SU-DHL-6 (cell line): ENCODE data around the gene CD33.

ENCODE experiments used
- H2AFZ ChIP-seq: fragments of 200-600 bp; sonication (generic); 2 replicates; pipeline ENCODE4 v1.6.1; 2014; ENCODE audit warnings: low read depth, mild to moderate bottlenecking, moderate library complexity, mixed read lengths, antibody characterized with exemption, low read length; ENCODE audit not compliant: severe bottlenecking
- H3F3A ChIP-seq: fragments of 200-600 bp; shearing (Covaris generic); 2 replicates; pipeline ENCODE4 v1.6.0; 2016; ENCODE audit warnings: antibody characterized with exemption, mild to moderate bottlenecking; ENCODE audit not compliant: insufficient read depth
- H3K27ac ChIP-seq: fragments of 200-600 bp; sonication (generic); 2 replicates; pipeline ENCODE4 v1.5.1; 2016; ENCODE audit warnings: low read depth, mild to moderate bottlenecking, low read length, moderate library complexity, mixed read lengths
- H3K27me3 ChIP-seq: fragments of 200-600 bp; sonication (generic), shearing (Covaris generic); 2 replicates; pipeline ENCODE4 v1.6.0; 2014; ENCODE audit warnings: mild to moderate bottlenecking, low read length
- H3K36me3 ChIP-seq: fragments of 200-600 bp; sonication (generic); 2 replicates; pipeline ENCODE4 v1.6.1; 2014; ENCODE audit warnings: mild to moderate bottlenecking, low read length, mixed read lengths
- H3K4me2 ChIP-seq: fragments of 300-600, 200-600 bp; shearing (Covaris generic), sonication (generic); 2 replicates; pipeline ENCODE4 v1.6.0; 2014; ENCODE audit warnings: low read length, low read depth, mild to moderate bottlenecking; ENCODE audit not compliant: poor library complexity, severe bottlenecking
- H3K4me3 ChIP-seq: fragments of 200-600 bp; sonication (generic); 2 replicates; pipeline ENCODE4 v1.5.1; 2014; ENCODE audit warnings: antibody characterized with exemption, low read length, mild to moderate bottlenecking, mixed read lengths; ENCODE audit not compliant: insufficient read depth, poor library complexity, severe bottlenecking
- H3K79me2 ChIP-seq: fragments of 200-600 bp; sonication (generic); 2 replicates; pipeline ENCODE4 v1.6.1; 2014; ENCODE audit warnings: mild to moderate bottlenecking, low read length, moderate library complexity; ENCODE audit not compliant: insufficient read depth
- H3K9ac ChIP-seq: fragments of 200-600 bp; sonication (generic); 2 replicates; pipeline ENCODE4 v1.7.0; 2014; ENCODE audit warnings: mild to moderate bottlenecking, low read length
- H3K9me2 ChIP-seq: fragments of 200-600 bp; sonication (generic); replicated peaks from 2 replicates; pipeline ENCODE4 v1.6.1; 2014; ENCODE audit warnings: low read length; ENCODE audit not compliant: insufficient read depth
- H3K9me3 ChIP-seq: fragments of 200-600 bp; sonication (generic); 2 replicates; pipeline ENCODE4 v1.6.1; 2014; ENCODE audit warnings: low read length, mixed read lengths; ENCODE audit not compliant: insufficient read depth
- H4K20me1 ChIP-seq: fragments of 200-600 bp; sonication (generic); 2 replicates; pipeline ENCODE4 v1.6.1; 2014; ENCODE audit warnings: low read depth, mild to moderate bottlenecking, antibody characterized with exemption, low read length, moderate library complexity, mixed read lengths
- CTCF ChIP-seq: fragments of 200-600 bp; sonication (generic); IDR thresholded peaks from one replicate; pipeline ENCODE4 v1.5.1; 2017; ENCODE audit warnings: antibody characterized with exemption, mild to moderate bottlenecking, low read length, moderate library complexity; ENCODE audit not compliant: insufficient read depth, poor library complexity, severe bottlenecking
- EZH2phosphoT487 ChIP-seq: fragments of 200-600 bp; sonication (generic), shearing (Covaris generic); conservative IDR thresholded peaks from 2 replicates; pipeline ENCODE4 v1.6.1; 2018; ENCODE audit warnings: mild to moderate bottlenecking, antibody characterized with exemption, low read length, moderate library complexity, mixed read lengths

The CD33 gene

GRCh38 chr19:51186323-51186722, 38.6 kb upstream of the CD33 start:
- no peak overlapping the region for H3K4me2 ChIP-seq
- H2AFZ ChIP-seq = no peak overlapping the region
- H4K20me1 ChIP-seq = no peaks in the 10 kb centered on the region
- TF ChIP-seq EZH2phosphoT487 (no peak), CTCF (no peak)
- no peaks in the 10 kb centered on the region for H3K9me2 ChIP-seq
- no peak overlapping the region for H3K4me3 ChIP-seq
- no peak overlapping the region for H3K27ac ChIP-seq
- no peaks in the 10 kb centered on the region for H3K27me3 ChIP-seq
- H3K9me3 ChIP-seq = no peaks in the 10 kb centered on the region
- H3K9ac ChIP-seq = no peak overlapping the region
- no peaks in the 10 kb centered on the region for H3F3A ChIP-seq
- no peaks in the 10 kb centered on the region for H3K36me3 ChIP-seq
- no peaks in the 10 kb centered on the region for H3K79me2 ChIP-seq

- no peaks in the 10 kb centered on the region for H3K79me2 ChIP-seq
- H3K27ac ChIP-seq = no peak overlapping the region
- no peak overlapping the region for H3K9ac ChIP-seq
- H3K4me2 ChIP-seq = no peak overlapping the region
- no peaks in the 10 kb centered on the region for H4K20me1 ChIP-seq
- H3F3A ChIP-seq = no peaks in the 10 kb centered on the region
- TF ChIP-seq EZH2phosphoT487 (no peak), CTCF (no peak)
- H3K9me3 ChIP-seq = no peaks in the 10 kb centered on the region
- no peaks in the 10 kb centered on the region for H3K9me2 ChIP-seq
- H2AFZ ChIP-seq = no peak overlapping the region
- no peaks in the 10 kb centered on the region for H3K27me3 ChIP-seq
- H3K36me3 ChIP-seq = no peaks in the 10 kb centered on the region
- no peak overlapping the region for H3K4me3 ChIP-seq
Measured at GRCh38 chr19:51187395-51188226, 37.3 kb upstream of the CD33 start.

- no peaks in the 10 kb centered on the region for H3K36me3 ChIP-seq
- no peak overlapping the region for H3K9ac ChIP-seq
- H3K79me2 ChIP-seq = no peaks in the 10 kb centered on the region
- H3K27me3 ChIP-seq = no peaks in the 10 kb centered on the region
- TF ChIP-seq EZH2phosphoT487 (no peak), CTCF (no peak)
- H3K27ac ChIP-seq = no peak overlapping the region
- H3K9me3 ChIP-seq = no peaks in the 10 kb centered on the region
- no peak overlapping the region for H2AFZ ChIP-seq
- H3F3A ChIP-seq = no peaks in the 10 kb centered on the region
- no peak overlapping the region for H3K4me2 ChIP-seq
- no peaks in the 10 kb centered on the region for H4K20me1 ChIP-seq
- H3K4me3 ChIP-seq = no peak overlapping the region
- no peaks in the 10 kb centered on the region for H3K9me2 ChIP-seq
Measured at GRCh38 chr19:51188227-51188559, 36.7 kb upstream of the CD33 start.
